Endothelial cell of umbilical vein (primary cell): ENCODE results near the gene PLEKHO1.

Source experiments
- CTCF ChIP-seq, 2 donors: IDR thresholded peaks; 1 replicate in 1 of 2; 2 replicates in 1 of 2; pipeline ENCODE4 v1.5.1; 2011; ENCODE audit warnings: low read length in 2 of 2, mild to moderate bottlenecking in 2 of 2, moderate library complexity in 2 of 2, control low read depth in 1 of 2, inconsistent platforms in 1 of 2, low read depth in 1 of 2; ENCODE audit not compliant: insufficient read depth in 1 of 2; ENCODE audit errors: extremely low read depth in 1 of 2
- EZH2 ChIP-seq: IDR thresholded peaks from 2 replicates; pipeline ENCODE4 v1.6.1; 2012; ENCODE audit warnings: borderline replicate concordance, low read depth, mild to moderate bottlenecking, moderate library complexity, low read length, inconsistent platforms; ENCODE audit not compliant: severe bottlenecking
- GATA2 ChIP-seq: IDR thresholded peaks from 2 replicates; pipeline ENCODE4 v1.7.0; 2011; ENCODE audit warnings: low read depth, mild to moderate bottlenecking, moderate library complexity, mixed read lengths, low read length; ENCODE audit not compliant: insufficient read length, insufficient read depth
- MAX ChIP-seq: IDR thresholded peaks from 2 replicates; pipeline ENCODE4 v1.6.1; 2011; ENCODE audit not compliant: insufficient read depth, insufficient read length
- MYC ChIP-seq: IDR thresholded peaks from one replicate; pipeline ENCODE4 v1.6.1; 2011; ENCODE audit warnings: mild to moderate bottlenecking, low read depth, low read length
- POLR2A ChIP-seq: IDR thresholded peaks from 2 replicates; pipeline ENCODE4 v1.6.1; 2012; ENCODE audit warnings: low read depth, mild to moderate bottlenecking, control low read depth, low read length
- POLR2AphosphoS5 ChIP-seq: IDR thresholded peaks from 2 replicates; pipeline ENCODE4 v1.6.1; 2012; ENCODE audit warnings: low read depth, mild to moderate bottlenecking, control low read depth, low read length, moderate library complexity; ENCODE audit not compliant: insufficient read depth

DNA sequence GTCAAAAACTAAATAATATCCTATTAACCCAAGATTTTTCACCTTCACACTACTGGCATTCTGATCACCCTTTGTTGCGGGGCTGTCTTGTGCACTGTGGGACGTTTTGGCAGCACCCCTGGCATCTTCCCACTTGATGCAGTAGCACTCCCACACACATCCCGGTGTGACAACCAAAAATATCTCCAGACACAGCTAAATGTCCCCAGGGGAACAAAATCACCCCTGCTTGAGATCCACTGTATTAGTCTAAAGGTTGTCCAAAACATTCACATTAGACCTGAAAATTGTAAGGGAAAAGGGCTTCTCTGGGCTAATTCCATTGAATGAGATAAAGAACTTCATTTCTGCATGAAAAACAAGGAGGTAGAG lies 37.8 kb downstream of the PLEKHO1 start:
- no peak for TF ChIP-seq POLR2AphosphoS5
- peak in 1 of 2 donors; percentile 1 for TF ChIP-seq CTCF (IDR thresholded peaks at IDR 0.05; ENCODE audit: extremely low read depth in 1 of 2, insufficient read depth in 1 of 2, low read depth in 1 of 2, low read length in 2 of 2)
- TF ChIP-seq MYC = no peak
- TF ChIP-seq MAX = no peak
- TF ChIP-seq POLR2A = no peak
- TF ChIP-seq GATA2 = no peak
- TF ChIP-seq EZH2 = no peak
